SU-DHL-6 (cell line): ENCODE data around the gene SF3B3.

Source experiments
- EZH2phosphoT487 ChIP-seq: fragments of 200-600 bp; sonication (generic), shearing (Covaris generic); conservative IDR thresholded peaks from 2 replicates; pipeline ENCODE4 v1.6.1; 2018; ENCODE audit warnings: mild to moderate bottlenecking, antibody characterized with exemption, low read length, moderate library complexity, mixed read lengths
- TF ChIP-seq, protein P1 (sequence below): fragments of 200-600 bp; sonication (generic); IDR thresholded peaks from one replicate; pipeline ENCODE4 v1.5.1; 2017; ENCODE audit warnings: antibody characterized with exemption, mild to moderate bottlenecking, low read length, moderate library complexity; ENCODE audit not compliant: insufficient read depth, poor library complexity, severe bottlenecking

DNA sequence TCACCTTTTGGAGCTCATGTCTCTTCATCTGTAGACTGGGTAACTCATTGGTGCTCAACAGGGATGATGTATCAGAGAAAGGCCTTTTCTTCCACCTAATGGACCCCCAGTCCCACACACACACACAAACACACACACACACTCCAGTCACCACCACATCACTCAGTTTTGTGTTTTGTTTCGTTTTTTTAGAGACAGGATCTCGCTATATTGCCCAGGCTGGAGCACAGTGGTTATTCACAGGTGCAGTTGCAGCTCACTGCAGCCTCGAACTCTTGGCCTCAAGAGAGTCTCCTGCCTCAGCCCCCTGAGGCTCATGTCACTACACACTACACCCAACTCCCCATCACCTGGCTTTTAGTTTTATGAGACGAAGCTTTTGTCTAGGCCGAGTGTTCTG, 55.6 kb downstream of the SF3B3 start:
- TF ChIP-seq, protein P1, sequence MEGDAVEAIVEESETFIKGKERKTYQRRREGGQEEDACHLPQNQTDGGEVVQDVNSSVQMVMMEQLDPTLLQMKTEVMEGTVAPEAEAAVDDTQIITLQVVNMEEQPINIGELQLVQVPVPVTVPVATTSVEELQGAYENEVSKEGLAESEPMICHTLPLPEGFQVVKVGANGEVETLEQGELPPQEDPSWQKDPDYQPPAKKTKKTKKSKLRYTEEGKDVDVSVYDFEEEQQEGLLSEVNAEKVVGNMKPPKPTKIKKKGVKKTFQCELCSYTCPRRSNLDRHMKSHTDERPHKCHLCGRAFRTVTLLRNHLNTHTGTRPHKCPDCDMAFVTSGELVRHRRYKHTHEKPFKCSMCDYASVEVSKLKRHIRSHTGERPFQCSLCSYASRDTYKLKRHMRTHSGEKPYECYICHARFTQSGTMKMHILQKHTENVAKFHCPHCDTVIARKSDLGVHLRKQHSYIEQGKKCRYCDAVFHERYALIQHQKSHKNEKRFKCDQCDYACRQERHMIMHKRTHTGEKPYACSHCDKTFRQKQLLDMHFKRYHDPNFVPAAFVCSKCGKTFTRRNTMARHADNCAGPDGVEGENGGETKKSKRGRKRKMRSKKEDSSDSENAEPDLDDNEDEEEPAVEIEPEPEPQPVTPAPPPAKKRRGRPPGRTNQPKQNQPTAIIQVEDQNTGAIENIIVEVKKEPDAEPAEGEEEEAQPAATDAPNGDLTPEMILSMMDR, result no peak
- no peak for TF ChIP-seq EZH2phosphoT487
